HG02610 (cell line): ENCODE data around the gene NLRC3.
"Not testable (repeated sequence)": the region's sequence is repeated elsewhere in the genome, so short reads cannot be mapped to it uniquely, and the experiment has no call there.

ENCODE experiments used
- ATAC-seq: cut with Tn5 transposase; IDR thresholded peaks from one replicate; pipeline ENCODE4 v1.9.1; 2021; ENCODE audit warnings: mild to moderate bottlenecking, moderate library complexity; ENCODE audit not compliant: unreplicated experiment

NLRC3 gene

GRCh38 chr16:3548859-3549258 lies 28.3 kb downstream of the NLRC3 start:
- no peak for ATAC-seq

GRCh38 chr16:3548445-3548844 lies 28.8 kb downstream of the NLRC3 start:
- no peak for ATAC-seq

GRCh38 chr16:3546986-3547682 lies 30.1 kb downstream of the NLRC3 start:
- no peak for ATAC-seq

- no peak for ATAC-seq
Measured at GRCh38 chr16:3542601-3543373, 34.4 kb downstream of the NLRC3 start.

- ATAC-seq, result no peak
Measured at GRCh38 chr16:3541527-3542155, 35.6 kb downstream of the NLRC3 start.

- ATAC-seq, result no peak
Measured at GRCh38 chr16:3538222-3538621, 39.0 kb downstream of the NLRC3 start.

- ATAC-seq, result no peak
Measured at GRCh38 chr16:3536851-3537250, 40.4 kb downstream of the NLRC3 start.

- ATAC-seq, result no peak
Measured at GRCh38 chr16:3536271-3536731, 40.9 kb downstream of the NLRC3 start.

- ATAC-seq, result no peak
Measured at GRCh38 chr16:3534126-3534525, 43.1 kb downstream of the NLRC3 start.

- ATAC-seq, result no peak
Measured at GRCh38 chr16:3532741-3533140, 44.5 kb downstream of the NLRC3 start.

- ATAC-seq, result no peak
Measured at GRCh38 chr16:3530371-3530914, 46.8 kb downstream of the NLRC3 start.

GRCh38 chr16:3529175-3529574 lies 48.0 kb downstream of the NLRC3 start:
- ATAC-seq, result no peak

GRCh38 chr16:3528406-3528805 lies 48.8 kb downstream of the NLRC3 start:
- ATAC-seq, result no peak

GRCh38 chr16:3527216-3527829 lies 49.9 kb downstream of the NLRC3 start:
- ATAC-seq, result not testable (repeated sequence)

GRCh38 chr16:3525951-3526350 lies 51.3 kb downstream of the NLRC3 start:
- no peak for ATAC-seq

- no peak for ATAC-seq
Measured at GRCh38 chr16:3523281-3523680, 53.9 kb downstream of the NLRC3 start.

GRCh38 chr16:3520841-3521240 lies 56.4 kb downstream of the NLRC3 start:
- no peak for ATAC-seq

GRCh38 chr16:3520413-3520812 lies 56.8 kb downstream of the NLRC3 start:
- ATAC-seq, result no peak

- ATAC-seq, result no peak
Measured at GRCh38 chr16:3519581-3519980, 57.6 kb downstream of the NLRC3 start.

GRCh38 chr16:3518986-3519348 lies 58.2 kb downstream of the NLRC3 start:
- ATAC-seq, result no peak

GRCh38 chr16:3518292-3518985 lies 58.8 kb downstream of the NLRC3 start:
- ATAC-seq, result no peak
